Tibial nerve (tissue), 4 donors: Measurements from ENCODE around the gene SLC25A36.

ENCODE experiments used
- EP300 ChIP-seq, 2 donors: sonication (generic); formaldehyde crosslinking; IDR thresholded peaks; one replicate each; pipeline ENCODE4 v1.6.1; 2017; ENCODE audit warnings: antibody characterized with exemption in 2 of 2, mild to moderate bottlenecking in 1 of 2
- TF ChIP-seq, protein P1 (sequence below), 5 experiments: fragments of 200-600 bp in 3 of 5; fragments of 450-650 bp in 2 of 5; sonication (generic) in 3 of 5; IDR thresholded peaks; one replicate each; pipeline ENCODE4 v1.5.1; 2016 to 2019; ENCODE audit warnings: antibody characterized with exemption in 5 of 5, mild to moderate bottlenecking in 3 of 5, moderate library complexity in 2 of 5

DNA sequence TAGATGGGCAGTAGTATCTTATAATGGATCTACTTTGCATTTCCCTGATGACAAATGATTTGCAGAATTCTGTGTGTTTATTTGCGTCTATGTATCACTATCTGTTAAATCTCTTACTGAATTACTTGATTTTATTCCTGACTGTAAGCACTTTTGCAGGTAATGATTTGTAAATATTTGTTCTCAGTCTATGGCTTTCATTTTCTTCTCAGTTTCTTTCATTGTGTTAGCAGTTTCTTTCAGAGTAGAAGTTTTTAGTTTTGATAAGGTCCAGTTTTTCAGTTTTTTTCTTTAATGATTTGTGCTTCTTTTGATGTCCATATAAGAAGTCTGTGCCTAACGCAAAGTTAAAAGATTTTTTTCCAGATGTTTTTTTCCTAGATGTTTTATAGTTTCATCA is 12.9 kb downstream of the SLC25A36 start:
- TF ChIP-seq, protein P1, sequence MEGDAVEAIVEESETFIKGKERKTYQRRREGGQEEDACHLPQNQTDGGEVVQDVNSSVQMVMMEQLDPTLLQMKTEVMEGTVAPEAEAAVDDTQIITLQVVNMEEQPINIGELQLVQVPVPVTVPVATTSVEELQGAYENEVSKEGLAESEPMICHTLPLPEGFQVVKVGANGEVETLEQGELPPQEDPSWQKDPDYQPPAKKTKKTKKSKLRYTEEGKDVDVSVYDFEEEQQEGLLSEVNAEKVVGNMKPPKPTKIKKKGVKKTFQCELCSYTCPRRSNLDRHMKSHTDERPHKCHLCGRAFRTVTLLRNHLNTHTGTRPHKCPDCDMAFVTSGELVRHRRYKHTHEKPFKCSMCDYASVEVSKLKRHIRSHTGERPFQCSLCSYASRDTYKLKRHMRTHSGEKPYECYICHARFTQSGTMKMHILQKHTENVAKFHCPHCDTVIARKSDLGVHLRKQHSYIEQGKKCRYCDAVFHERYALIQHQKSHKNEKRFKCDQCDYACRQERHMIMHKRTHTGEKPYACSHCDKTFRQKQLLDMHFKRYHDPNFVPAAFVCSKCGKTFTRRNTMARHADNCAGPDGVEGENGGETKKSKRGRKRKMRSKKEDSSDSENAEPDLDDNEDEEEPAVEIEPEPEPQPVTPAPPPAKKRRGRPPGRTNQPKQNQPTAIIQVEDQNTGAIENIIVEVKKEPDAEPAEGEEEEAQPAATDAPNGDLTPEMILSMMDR (IDR thresholded peaks at IDR 0.05) = no peak
- TF ChIP-seq EP300 (IDR thresholded peaks at IDR 0.05) = no peak
